HCT116 (cell line): ENCODE measurements around the gene ZNF189. TPM values are rescaled to one million over a fixed set of nuclear protein-coding genes. Genes with fewer than 3 reads are reported as not detected.

Experiments
- ATAC-seq: fragments of 200-7000 bp; cut with Tn5 transposase; 2 replicates; pipeline ENCODE4 v1.9.1; 2020; ENCODE audit warnings: mild to moderate bottlenecking, moderate library complexity
- BruUV-seq: library from RNA; stranded (reverse); fragments of 400-500 nt; replicated peaks from 2 replicates; lab custom pipeline; 2021; lab: Mats Ljungman, UMichigan
- CTCF ChIA-PET: fragments of 300-600 bp; sonication (Branson Sonifier 250); formaldehyde crosslinking; loops from one replicate; lab custom pipeline; 2021; ENCODE audit warnings: antibody characterized with exemption; lab: Charles Lee
- POLR2A ChIA-PET: fragments of 300-600, 350-600 bp; sonication (Branson Sonifier 250); formaldehyde crosslinking; loops from one replicate; lab custom pipeline; 2021; ENCODE audit warnings: antibody characterized with exemption; lab: Charles Lee
- RAD21 ChIA-PET, 2 experiments: fragments of 300-600 bp; sonication (Branson Sonifier 250); formaldehyde crosslinking; loops; one replicate each; lab custom pipeline; 2023; ENCODE audit warnings: low total read pairs in 2 of 2; ENCODE audit not compliant: uncharacterized antibody in 2 of 2, unreplicated experiment in 2 of 2, low non-redundant PET in 1 of 2; lab: Charles Lee
- DNase-seq: peaks from one replicate; pipeline ENCODE4 v3.0.0-alpha.2; 2010; ENCODE audit warnings: low read depth, low spot score
- H2AFZ ChIP-seq: fragments of 200-600 bp; shearing (Covaris generic), sonication (generic); 2 replicates; pipeline ENCODE4 v1.6.1; 2017; ENCODE audit warnings: low read depth, mixed run types, mixed read lengths, antibody characterized with exemption, low read length; ENCODE audit not compliant: poor library complexity, severe bottlenecking
- H3K27ac ChIP-seq: 2 replicates; pipeline ENCODE4 v1.5.1; 2012; ENCODE audit warnings: low read depth, low read length
- H3K27me3 ChIP-seq: fragments of 200-600 bp; sonication (generic); 2 replicates; pipeline ENCODE4 v1.6.1; 2016; ENCODE audit warnings: mixed run types, low read length, mixed read lengths; ENCODE audit not compliant: insufficient read depth
- H3K36me3 ChIP-seq, 2 experiments: fragments of 200-500 bp in 1 of 2; fragments of 200-600 bp in 1 of 2; sonication (Bioruptor generic) in 1 of 2; sonication (generic) in 1 of 2; 2 replicates each; pipeline versions ENCODE4 v1.5.1 to v1.6.1; 2014 to 2016; ENCODE audit warnings: low read length in 2 of 2, inconsistent platforms in 1 of 2, mixed read lengths in 1 of 2, mixed run types in 1 of 2; ENCODE audit not compliant: insufficient read depth in 2 of 2, control insufficient read depth in 1 of 2
- H3K4me1 ChIP-seq, 2 experiments: fragments of 200-600 bp in 1 of 2; sonication (generic) in 1 of 2; 2 replicates each; pipeline versions ENCODE4 v1.5.1 to v1.6.1; 2012 to 2017; ENCODE audit warnings: low read length in 2 of 2, inconsistent platforms in 1 of 2, mild to moderate bottlenecking in 1 of 2, mixed read lengths in 1 of 2, mixed run types in 1 of 2, moderate library complexity in 1 of 2; ENCODE audit not compliant: insufficient read depth in 2 of 2, control insufficient read depth in 1 of 2
- H3K4me2 ChIP-seq: fragments of 200-600 bp; sonication (generic); 2 replicates; pipeline ENCODE4 v1.6.1; 2017; ENCODE audit warnings: mixed run types, low read length, mixed read lengths
- H3K4me3 ChIP-seq, 2 experiments: fragments of 200-600 bp in 1 of 2; sonication (generic) in 1 of 2; replicated peaks in 1 of 2; 2 replicates each; pipeline ENCODE4 v1.5.1; 2011 to 2016; ENCODE audit warnings: low read length in 2 of 2, control low read depth in 1 of 2, low read depth in 1 of 2, mild to moderate bottlenecking in 1 of 2, mixed read lengths in 1 of 2, mixed run types in 1 of 2
- H3K79me2 ChIP-seq: fragments of 200-600 bp; sonication (generic); 2 replicates; pipeline ENCODE4 v1.6.1; 2017; ENCODE audit warnings: mild to moderate bottlenecking, mixed run types, low read length, moderate library complexity, mixed read lengths; ENCODE audit not compliant: insufficient read depth
- H3K9ac ChIP-seq: fragments of 200-600 bp; sonication (generic); 2 replicates; pipeline ENCODE4 v1.6.1; 2016; ENCODE audit warnings: low read length, mixed read lengths
- H3K9me2 ChIP-seq: fragments of 200-600 bp; sonication (generic), shearing (Covaris generic); 2 replicates; pipeline ENCODE4 v1.6.1; 2017; ENCODE audit warnings: mixed run types, mild to moderate bottlenecking, moderate library complexity; ENCODE audit not compliant: insufficient read depth
- H3K9me3 ChIP-seq, 2 experiments: fragments of 200-500 bp in 1 of 2; fragments of 200-600 bp in 1 of 2; sonication (Bioruptor generic) in 1 of 2; sonication (generic) in 1 of 2; 2 replicates each; pipeline ENCODE4 v1.6.1; 2014 to 2017; ENCODE audit warnings: low read length in 2 of 2, mixed read lengths in 2 of 2, inconsistent platforms in 1 of 2, low read depth in 1 of 2, mild to moderate bottlenecking in 1 of 2, mixed run types in 1 of 2, moderate library complexity in 1 of 2; ENCODE audit not compliant: control insufficient read depth in 1 of 2, insufficient read depth in 1 of 2
- H4K20me1 ChIP-seq: fragments of 200-600 bp; sonication (generic), shearing (Covaris generic); 2 replicates; pipeline ENCODE4 v1.6.1; 2017; ENCODE audit warnings: mixed run types, mild to moderate bottlenecking, moderate library complexity; ENCODE audit not compliant: insufficient read depth
- ATF3 ChIP-seq: IDR thresholded peaks from 2 replicates; pipeline ENCODE4 v1.6.1; 2012
- CEBPB ChIP-seq: IDR thresholded peaks from 2 replicates; pipeline ENCODE4 v1.6.1; 2012; ENCODE audit warnings: low read depth
- EGR1 ChIP-seq: IDR thresholded peaks from 2 replicates; pipeline ENCODE4 v1.6.1; 2012; ENCODE audit warnings: low read depth
- FOSL1 ChIP-seq: IDR thresholded peaks from 2 replicates; pipeline ENCODE4 v1.6.1; 2012; ENCODE audit warnings: low read depth
- JUND ChIP-seq: IDR thresholded peaks from 2 replicates; pipeline ENCODE4 v1.6.1; 2012
- RAD21 ChIP-seq: IDR thresholded peaks from 2 replicates; pipeline ENCODE4 v1.6.1; 2012; ENCODE audit warnings: low read depth, mild to moderate bottlenecking
- SIN3A ChIP-seq: IDR thresholded peaks from 2 replicates; pipeline ENCODE4 v1.6.1; 2012; ENCODE audit warnings: low read depth
- SRF ChIP-seq: IDR thresholded peaks from 2 replicates; pipeline ENCODE4 v1.6.1; 2012; ENCODE audit warnings: low read depth
- TCF7L2 ChIP-seq: IDR thresholded peaks from 2 replicates; pipeline ENCODE4 v1.7.0; 2011; ENCODE audit warnings: borderline replicate concordance, inconsistent platforms; ENCODE audit not compliant: insufficient read depth, insufficient read length; ENCODE audit errors: extremely low read depth
- YY1 ChIP-seq: IDR thresholded peaks from 2 replicates; pipeline ENCODE4 v1.6.1; 2011; ENCODE audit warnings: low read length, low read depth, moderate library complexity, mild to moderate bottlenecking; ENCODE audit not compliant: insufficient replicate concordance; ENCODE audit errors: extremely low read depth
- ZFX ChIP-seq: fragments of 450-650 bp; IDR thresholded peaks from 2 replicates; pipeline ENCODE4 v1.6.1; 2017
- ZNF274 ChIP-seq: fragments of 200-500 bp; sonication (Bioruptor generic); IDR thresholded peaks from 2 replicates; pipeline ENCODE4 v1.6.1; 2014; ENCODE audit warnings: mild to moderate bottlenecking, low read depth, low read length, inconsistent platforms
- intact Hi-C: fragments of 100-400 bp; cut with micrococcal nuclease; formaldehyde crosslinking; loops from 2 replicates; pipeline ENCODE4 v1.10.0; 2022
- total RNA-seq: library from RNA; stranded (reverse); gene quantifications from one replicate; pipeline ENCODE4 v1.2.1, GENCODE V29; 2021; ENCODE audit not compliant: unreplicated experiment
- TF ChIP-seq, protein P1 (sequence below), 3 experiments: fragments of 200-600 bp in 1 of 3; sonication (generic) in 1 of 3; IDR thresholded peaks in 2 of 3; conservative IDR thresholded peaks in 1 of 3; 2 replicates each; pipeline ENCODE4 v1.5.1; 2012 to 2017; ENCODE audit warnings: low read depth in 2 of 3, low read length in 2 of 3, antibody characterized with exemption in 1 of 3, borderline replicate concordance in 1 of 3, control low read depth in 1 of 3, mild to moderate bottlenecking in 1 of 3, mixed read lengths in 1 of 3, mixed run types in 1 of 3, moderate library complexity in 1 of 3; ENCODE audit not compliant: insufficient read depth in 1 of 3
- TF ChIP-seq, protein P2 (sequence below): IDR thresholded peaks from 2 replicates; pipeline ENCODE4 v1.6.1; 2011; ENCODE audit warnings: mild to moderate bottlenecking, low read length, moderate library complexity; ENCODE audit not compliant: insufficient replicate concordance; ENCODE audit errors: extremely low read depth

The ZNF189 gene
- total RNA-seq, 1 experiment from 2014 or later: 10.6 TPM

DNA sequence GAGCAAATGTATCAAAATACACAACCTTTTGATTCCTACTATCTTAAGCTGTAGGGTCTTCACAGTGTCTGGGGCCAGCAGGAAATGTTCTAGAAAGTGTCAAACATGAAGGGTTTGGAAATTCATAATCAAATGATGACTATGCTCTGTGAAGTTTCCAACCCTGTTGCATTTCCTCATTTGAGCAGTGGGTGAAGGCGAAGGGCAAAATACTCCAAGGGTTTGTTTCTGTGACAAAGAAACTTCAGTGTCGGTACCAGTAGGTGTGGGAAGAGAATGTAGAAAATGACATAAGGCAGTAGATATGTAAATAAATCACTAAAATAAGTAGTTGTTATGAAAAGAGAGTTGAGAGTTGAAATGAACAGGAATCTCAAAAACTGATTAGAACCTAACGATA is 36.3 kb downstream of the ZNF189 start:
- no peaks in the 10 kb centered on the region for H3K9me2 ChIP-seq
- H3K4me1 ChIP-seq: no peaks in the 10 kb centered on the region
- H3K27me3 ChIP-seq: peaks cover 5% of the 10 kb centered on the region; the same call in 1 of the 2 replicates
- no peak overlapping the region for H3K4me2 ChIP-seq
- no peak overlapping the region for H3K27ac ChIP-seq
- no peaks in the 10 kb centered on the region for H4K20me1 ChIP-seq
- no peaks in the 10 kb centered on the region for H3K79me2 ChIP-seq
- no peak overlapping the region for H3K4me3 ChIP-seq
- POLR2A ChIA-PET: no interaction called here
- H3K9ac ChIP-seq: no peak overlapping the region
- H3K36me3 ChIP-seq: no peaks in the 10 kb centered on the region
- no peak for TF ChIP-seq ATF3
- TF ChIP-seq SRF: no peak
- no peak for TF ChIP-seq FOSL1
- TF ChIP-seq YY1: no peak
- no peak for TF ChIP-seq CEBPB
- no peak for TF ChIP-seq JUND
- no peak for TF ChIP-seq ZNF274
- no peak for TF ChIP-seq TCF7L2
- TF ChIP-seq SIN3A: no peak
- no peak for TF ChIP-seq ZFX
- TF ChIP-seq, protein P1, sequence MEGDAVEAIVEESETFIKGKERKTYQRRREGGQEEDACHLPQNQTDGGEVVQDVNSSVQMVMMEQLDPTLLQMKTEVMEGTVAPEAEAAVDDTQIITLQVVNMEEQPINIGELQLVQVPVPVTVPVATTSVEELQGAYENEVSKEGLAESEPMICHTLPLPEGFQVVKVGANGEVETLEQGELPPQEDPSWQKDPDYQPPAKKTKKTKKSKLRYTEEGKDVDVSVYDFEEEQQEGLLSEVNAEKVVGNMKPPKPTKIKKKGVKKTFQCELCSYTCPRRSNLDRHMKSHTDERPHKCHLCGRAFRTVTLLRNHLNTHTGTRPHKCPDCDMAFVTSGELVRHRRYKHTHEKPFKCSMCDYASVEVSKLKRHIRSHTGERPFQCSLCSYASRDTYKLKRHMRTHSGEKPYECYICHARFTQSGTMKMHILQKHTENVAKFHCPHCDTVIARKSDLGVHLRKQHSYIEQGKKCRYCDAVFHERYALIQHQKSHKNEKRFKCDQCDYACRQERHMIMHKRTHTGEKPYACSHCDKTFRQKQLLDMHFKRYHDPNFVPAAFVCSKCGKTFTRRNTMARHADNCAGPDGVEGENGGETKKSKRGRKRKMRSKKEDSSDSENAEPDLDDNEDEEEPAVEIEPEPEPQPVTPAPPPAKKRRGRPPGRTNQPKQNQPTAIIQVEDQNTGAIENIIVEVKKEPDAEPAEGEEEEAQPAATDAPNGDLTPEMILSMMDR (IDR thresholded peaks at IDR 0.05 in 2 of 3, conservative IDR thresholded peaks at IDR 0.05 in 1 of 3; ENCODE audit: borderline replicate concordance in 1 of 3, insufficient read depth in 1 of 3, low read depth in 2 of 3, low read length in 2 of 3): no peak
- TF ChIP-seq EGR1: no peak
- TF ChIP-seq RAD21: no peak
- TF ChIP-seq, protein P2, sequence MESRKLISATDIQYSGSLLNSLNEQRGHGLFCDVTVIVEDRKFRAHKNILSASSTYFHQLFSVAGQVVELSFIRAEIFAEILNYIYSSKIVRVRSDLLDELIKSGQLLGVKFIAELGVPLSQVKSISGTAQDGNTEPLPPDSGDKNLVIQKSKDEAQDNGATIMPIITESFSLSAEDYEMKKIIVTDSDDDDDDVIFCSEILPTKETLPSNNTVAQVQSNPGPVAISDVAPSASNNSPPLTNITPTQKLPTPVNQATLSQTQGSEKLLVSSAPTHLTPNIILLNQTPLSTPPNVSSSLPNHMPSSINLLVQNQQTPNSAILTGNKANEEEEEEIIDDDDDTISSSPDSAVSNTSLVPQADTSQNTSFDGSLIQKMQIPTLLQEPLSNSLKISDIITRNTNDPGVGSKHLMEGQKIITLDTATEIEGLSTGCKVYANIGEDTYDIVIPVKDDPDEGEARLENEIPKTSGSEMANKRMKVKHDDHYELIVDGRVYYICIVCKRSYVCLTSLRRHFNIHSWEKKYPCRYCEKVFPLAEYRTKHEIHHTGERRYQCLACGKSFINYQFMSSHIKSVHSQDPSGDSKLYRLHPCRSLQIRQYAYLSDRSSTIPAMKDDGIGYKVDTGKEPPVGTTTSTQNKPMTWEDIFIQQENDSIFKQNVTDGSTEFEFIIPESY: no peak
- TF ChIP-seq, all 23 proteins: peak for 0
- ChIA-PET CTCF (no interaction called here), RAD21 (no interaction called here)
- no peak for ATAC-seq
- Histone ChIP-seq H3K9me3 (no peaks in the 10 kb centered on the region), H2AFZ (no peak overlapping the region)
- no peak for DNase-seq
- BruUV-seq: no TSS peak
- intact Hi-C loops: no loop called here
